ENCODE results near the gene DEGS1.
"Not testable (repeated sequence)": the region's sequence is repeated elsewhere in the genome, so short reads cannot be mapped to it uniquely, and the experiment has no call there.

DEGS1 gene

GRCh38 chr1:224180783-224181452 lies 2.1 kb upstream of the DEGS1 start:
- no peak for DNase-seq (ENCODE audit: low read depth in 3 of 3)

- no peak for DNase-seq (ENCODE audit: low read depth in 3 of 3)
Measured at GRCh38 chr1:224181453-224181810, 1.6 kb upstream of the DEGS1 start.

GRCh38 chr1:224182057-224182865 lies 779 bp upstream of the DEGS1 start:
- peak in 1 of 3 donors; percentile 16 for DNase-seq (ENCODE audit: low read depth in 3 of 3)

GRCh38 chr1:224183591-224184312 lies 712 bp downstream of the DEGS1 start:
- DNase-seq (ENCODE audit: low read depth in 3 of 3) = peak; percentile 20 to 50 (median 46)

- DNase-seq (ENCODE audit: low read depth in 3 of 3) = no peak
Measured at GRCh38 chr1:224185208-224185607, 2.2 kb downstream of the DEGS1 start.

GRCh38 chr1:224188286-224188685 lies 5.2 kb downstream of the DEGS1 start:
- no peak for DNase-seq (ENCODE audit: low read depth in 3 of 3)

- no peak for DNase-seq (ENCODE audit: low read depth in 3 of 3)
Measured at GRCh38 chr1:224189561-224189960, 6.5 kb downstream of the DEGS1 start.

- DNase-seq (ENCODE audit: low read depth in 3 of 3) = no peak
Measured at GRCh38 chr1:224192082-224192788, 9.2 kb downstream of the DEGS1 start.

- no peak for DNase-seq (ENCODE audit: low read depth in 3 of 3)
Measured at GRCh38 chr1:224193319-224193966, 10.4 kb downstream of the DEGS1 start.

- no peak for DNase-seq (ENCODE audit: low read depth in 3 of 3)
Measured at GRCh38 chr1:224196813-224197600, 14.0 kb downstream of the DEGS1 start.

- no peak for DNase-seq (ENCODE audit: low read depth in 3 of 3)
Measured at GRCh38 chr1:224198572-224198971, 15.5 kb downstream of the DEGS1 start.

- no peak for DNase-seq (ENCODE audit: low read depth in 3 of 3)
Measured at GRCh38 chr1:224199679-224200078, 16.6 kb downstream of the DEGS1 start.

- no peak for DNase-seq (ENCODE audit: low read depth in 3 of 3)
Measured at GRCh38 chr1:224201383-224201782, 18.3 kb downstream of the DEGS1 start.

- DNase-seq (ENCODE audit: low read depth in 3 of 3) = no peak
Measured at GRCh38 chr1:224201853-224202252, 18.8 kb downstream of the DEGS1 start.

- DNase-seq (ENCODE audit: low read depth in 3 of 3) = no peak
Measured at GRCh38 chr1:224203243-224204016, 20.4 kb downstream of the DEGS1 start.

GRCh38 chr1:224205438-224205840 lies 22.4 kb downstream of the DEGS1 start:
- DNase-seq (ENCODE audit: low read depth in 3 of 3) = peak in 1 of 3 donors; percentile 31

- DNase-seq (ENCODE audit: low read depth in 3 of 3) = not testable (repeated sequence)
Measured at GRCh38 chr1:224205931-224206538, 23.0 kb downstream of the DEGS1 start.

GRCh38 chr1:224211206-224211962 lies 28.3 kb downstream of the DEGS1 start:
- DNase-seq (ENCODE audit: low read depth in 3 of 3) = no peak

- DNase-seq (ENCODE audit: low read depth in 3 of 3) = no peak
Measured at GRCh38 chr1:224212618-224213061, 29.6 kb downstream of the DEGS1 start.
